Raji (cell line): ENCODE measurements around the gene HOXB4.

Experiments used
- POLR2A ChIP-seq: IDR thresholded peaks from 2 replicates; pipeline ENCODE4 v1.6.1; 2011; ENCODE audit warnings: low read depth, low read length, control low read depth; ENCODE audit not compliant: insufficient read depth

The HOXB4 gene

DNA sequence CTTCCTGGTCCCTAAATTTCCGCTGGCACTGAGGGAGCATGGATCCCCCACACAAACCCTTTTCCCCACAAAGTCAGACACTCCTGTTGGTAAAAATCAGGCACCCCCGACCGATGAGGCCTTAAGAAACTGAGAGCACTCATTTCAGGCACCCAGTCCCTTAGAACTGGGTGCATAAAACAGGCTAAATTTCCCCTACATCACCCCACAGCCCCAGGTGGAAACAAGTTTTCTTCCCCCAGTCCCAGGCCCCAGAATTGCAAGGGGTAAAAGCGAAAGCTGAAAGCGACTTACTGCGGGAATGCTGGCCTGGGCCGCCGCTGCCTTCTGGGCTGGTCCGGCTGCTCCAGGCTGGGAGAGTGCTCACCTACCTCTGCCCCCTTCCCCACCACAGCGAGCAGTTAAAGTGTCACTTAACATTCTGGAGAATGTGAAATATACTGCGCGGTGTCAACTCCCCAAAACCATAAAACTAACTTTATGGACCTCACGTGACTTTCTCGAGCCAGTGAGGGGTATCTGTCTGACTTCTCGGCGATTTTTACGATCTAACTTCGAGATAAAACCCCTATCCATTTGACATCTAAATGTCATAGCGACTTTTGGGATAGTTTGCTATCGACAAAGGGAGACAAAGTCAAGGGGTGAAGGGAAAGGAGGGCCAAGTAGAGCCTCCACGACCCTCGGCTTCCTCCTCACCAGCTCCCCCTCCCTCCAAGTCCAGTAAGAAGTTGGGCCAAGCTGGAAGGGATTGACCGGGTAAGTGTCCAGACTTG lies 11.9 kb upstream of the HOXB4 start, which contains the start of gene HOXB3:
TSS of gene HOXB3 (minus strand) at position 411 of the 776 bp plus-strand sequence. CDS start 37,767 bp downstream, outside the sequence.
- no peak for TF ChIP-seq POLR2A

DNA sequence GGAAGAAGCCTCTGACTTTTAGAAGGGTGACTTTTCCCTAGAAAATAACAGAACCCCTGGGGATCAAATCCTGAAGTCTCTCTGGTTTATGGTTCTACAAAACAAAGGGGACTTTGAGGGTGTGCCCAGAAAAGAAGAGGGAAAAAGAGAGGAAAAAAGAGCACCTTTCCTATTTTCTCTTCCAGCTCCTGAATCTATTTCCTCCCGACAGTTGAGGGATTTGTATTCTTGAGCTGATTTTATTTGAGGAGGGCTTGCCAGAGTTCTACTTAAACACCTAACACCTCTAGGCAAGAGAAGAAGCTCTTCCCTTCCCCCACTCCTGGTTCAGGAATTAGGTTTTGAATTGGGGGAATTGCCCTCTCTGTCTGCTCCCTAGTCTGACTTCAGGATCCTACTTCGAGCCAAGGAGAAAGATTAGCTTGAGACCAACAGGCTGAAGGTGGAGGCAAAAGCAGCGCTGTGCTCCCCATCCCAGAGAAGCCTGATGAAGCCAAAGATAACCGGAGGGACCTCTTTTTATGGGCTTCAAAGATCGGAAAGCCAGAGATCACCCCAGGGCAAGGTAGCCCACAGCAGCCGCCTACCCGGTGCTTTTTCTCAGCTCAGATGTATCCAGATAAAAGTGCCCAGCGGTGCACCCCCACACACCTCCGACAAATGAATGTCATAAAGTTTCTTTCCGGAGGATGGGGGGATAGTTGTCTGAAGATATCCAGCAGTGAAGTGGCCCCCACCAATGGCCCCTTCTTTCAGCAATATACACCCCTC lies 11.1 kb upstream of the HOXB4 start:
- no peak for TF ChIP-seq POLR2A

DNA sequence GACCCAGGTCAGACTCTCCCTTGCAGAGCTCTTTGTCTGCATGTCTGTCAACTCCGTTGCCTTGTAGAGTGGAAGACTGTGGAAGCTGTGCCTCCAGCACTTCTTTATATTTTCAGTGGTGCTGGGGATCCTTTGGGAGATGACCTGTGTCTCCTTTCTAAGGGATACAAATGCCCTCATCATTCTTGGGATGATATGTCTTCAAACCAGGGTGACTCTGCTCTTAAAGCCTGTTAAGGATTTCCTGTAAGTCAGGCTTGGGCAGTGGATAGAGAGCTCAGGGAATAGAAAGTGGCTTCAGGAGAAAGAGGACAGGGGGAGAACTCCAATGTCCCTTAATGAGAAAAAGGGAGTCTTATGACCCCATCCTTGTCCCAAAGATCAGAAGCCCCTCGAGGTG lies 10.4 kb upstream of the HOXB4 start:
- no peak for TF ChIP-seq POLR2A

DNA sequence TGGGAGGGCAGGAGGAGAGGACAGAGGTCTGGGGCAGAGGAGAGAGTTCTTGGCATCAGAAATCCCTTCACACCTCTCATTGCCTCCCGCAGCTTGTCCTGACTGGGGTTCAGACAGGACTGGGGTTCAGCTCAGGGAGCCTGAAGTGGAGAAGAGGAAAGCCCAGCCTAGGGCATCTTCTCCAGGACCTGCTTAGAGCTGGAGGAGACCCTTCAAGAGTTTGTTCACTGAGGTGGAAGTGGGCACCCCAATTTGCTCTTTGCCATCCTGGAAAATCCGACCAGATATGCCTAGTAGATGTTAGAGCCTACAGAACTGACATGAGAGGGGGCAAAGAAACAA lies 9.9 kb upstream of the HOXB4 start:
- no peak for TF ChIP-seq POLR2A

DNA sequence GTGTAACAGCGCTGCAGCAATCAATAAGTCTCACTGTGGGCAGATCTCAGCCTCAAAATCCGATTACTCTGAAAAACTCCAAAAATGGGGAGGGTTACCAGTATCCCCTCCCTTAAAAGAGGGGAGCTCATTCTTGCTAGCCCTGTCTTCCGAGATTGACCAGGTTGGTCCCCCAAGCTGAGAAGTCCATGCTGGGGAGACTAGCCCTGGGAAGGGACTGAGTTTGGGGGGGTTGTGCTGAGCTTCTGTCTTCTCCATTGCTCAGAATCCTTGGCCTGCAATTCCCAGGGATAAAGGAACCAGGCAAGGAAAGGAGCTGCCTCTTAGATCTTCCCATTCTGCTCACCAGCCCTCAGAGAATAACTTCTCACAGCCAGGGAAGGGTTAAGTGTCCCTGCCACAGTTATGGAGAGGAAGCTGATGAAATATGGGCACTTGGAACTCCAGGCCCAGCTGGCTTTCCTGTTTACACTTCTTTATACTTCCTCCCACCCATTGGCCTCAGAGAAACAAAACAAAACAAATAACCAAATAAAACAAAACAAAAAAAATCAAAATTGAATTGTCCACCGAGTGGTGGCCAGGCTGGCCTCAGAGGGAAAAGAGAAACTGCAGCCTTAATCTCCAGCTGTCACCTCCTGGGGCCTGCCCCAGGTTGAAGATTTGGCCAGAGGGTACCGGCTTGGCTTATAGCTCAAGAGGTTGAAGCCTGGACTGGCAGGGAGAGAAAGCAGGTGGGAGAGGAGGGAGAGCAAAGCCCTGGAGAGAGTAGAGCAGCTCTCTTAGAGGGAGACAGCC lies 9.3 kb upstream of the HOXB4 start:
- TF ChIP-seq POLR2A = no peak

DNA sequence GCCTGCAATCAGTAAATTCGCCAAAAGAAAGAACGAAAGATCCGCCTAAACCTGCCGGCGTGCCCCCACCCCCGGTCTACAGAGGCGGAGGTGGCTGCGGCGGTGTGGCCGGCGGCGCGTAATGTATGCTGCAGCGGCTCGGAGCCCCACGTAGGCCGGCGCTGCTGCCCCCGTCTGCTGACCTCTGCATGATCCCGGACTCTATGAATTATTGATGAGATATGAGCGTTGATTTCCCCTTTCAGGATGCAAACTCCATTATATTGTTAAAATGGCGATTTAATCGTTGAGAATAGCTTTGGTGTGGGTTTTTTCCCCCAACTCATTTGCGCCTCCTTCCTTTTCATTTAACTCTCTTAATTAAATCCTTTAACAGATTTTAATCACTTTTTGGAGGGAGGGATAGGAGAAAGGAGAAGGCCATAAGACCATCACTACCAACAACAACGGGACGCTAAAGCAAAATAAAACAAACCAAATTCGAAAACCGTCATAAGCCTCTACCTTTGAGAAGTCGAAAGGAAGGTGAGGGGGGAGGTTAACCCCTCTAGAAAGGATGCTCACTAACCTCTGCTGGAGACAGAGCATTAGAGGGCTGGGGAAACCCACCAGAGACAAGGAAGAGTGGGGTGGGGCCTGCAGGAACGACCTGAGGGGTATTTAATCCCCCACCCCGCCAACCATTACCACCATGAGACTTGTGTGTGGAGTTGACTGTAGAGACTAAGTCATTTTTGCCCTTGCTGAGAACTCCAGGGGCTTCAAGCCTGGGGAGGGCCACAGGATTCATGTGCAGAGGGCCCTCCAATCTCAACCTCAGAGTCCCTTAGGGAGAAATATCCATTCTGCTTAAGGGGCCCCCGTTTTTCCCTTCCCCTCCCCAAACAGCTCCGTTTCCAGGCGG lies 8.5 kb upstream of the HOXB4 start:
- TF ChIP-seq POLR2A = no peak

DNA sequence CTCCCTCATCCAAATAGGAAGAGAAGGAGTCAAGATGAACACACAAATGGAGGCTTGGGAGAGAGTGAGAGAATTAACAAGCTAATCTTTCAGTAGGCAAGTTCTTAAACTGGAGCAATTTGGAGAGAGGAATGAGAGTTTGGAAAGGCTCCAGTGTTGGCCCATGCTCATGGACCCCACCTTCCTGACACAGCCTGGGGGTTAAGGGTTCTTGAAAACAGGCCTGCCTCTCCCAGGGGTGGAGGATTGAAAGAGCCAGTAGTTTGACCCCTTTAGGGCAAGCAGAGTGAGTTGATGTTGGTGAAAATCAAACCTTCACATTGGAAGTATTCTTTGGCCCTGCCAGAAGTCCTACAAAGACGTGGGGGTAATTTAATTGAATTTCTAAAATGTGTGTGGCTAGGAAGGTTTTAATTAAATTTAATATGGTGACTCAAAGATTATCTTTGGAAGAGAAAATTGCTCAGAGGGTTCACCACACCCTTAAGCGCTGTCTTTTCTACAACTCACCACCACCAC lies 6.1 kb upstream of the HOXB4 start:
- TF ChIP-seq POLR2A = no peak

DNA sequence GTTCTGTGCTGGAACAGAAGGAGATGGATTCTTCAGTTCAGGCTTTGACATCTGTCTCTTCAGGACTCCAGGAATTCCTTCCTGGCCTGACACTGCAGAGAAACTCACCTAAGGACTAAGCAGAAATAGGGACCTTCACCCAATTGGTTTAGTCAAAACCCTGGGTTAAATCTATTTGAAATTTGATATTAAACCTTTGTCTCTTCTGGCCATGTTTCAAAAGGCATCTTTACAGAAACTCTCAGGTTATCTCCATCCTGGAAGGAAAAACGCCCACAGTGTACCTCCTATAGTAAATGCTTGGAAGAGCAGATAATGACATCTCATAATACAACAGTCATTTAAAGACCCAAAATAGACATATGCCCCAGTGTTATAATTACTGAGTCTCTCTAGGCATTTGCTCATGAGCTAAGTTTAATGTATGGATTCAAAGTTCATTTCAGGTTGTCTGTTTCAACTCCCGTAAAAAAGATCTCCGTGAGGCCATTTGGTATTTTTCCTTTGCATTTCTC lies 5.6 kb upstream of the HOXB4 start:
- TF ChIP-seq POLR2A = no peak

DNA sequence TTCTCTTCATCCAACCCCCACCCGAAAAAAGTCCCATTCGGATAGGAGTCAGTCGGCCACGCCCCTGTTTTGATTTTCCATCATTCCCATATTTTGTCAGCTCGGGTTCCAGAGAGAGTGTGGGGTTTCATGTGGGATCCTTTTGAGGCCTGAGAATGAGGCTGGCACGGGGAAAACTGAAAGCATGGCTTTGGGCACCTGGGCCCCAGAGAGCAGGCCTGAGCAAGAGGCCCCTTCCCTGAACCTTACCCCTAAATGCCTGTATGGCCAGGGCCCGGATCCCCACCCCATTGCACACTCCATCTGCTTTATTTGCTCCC lies 4.6 kb upstream of the HOXB4 start:
- TF ChIP-seq POLR2A = no peak

DNA sequence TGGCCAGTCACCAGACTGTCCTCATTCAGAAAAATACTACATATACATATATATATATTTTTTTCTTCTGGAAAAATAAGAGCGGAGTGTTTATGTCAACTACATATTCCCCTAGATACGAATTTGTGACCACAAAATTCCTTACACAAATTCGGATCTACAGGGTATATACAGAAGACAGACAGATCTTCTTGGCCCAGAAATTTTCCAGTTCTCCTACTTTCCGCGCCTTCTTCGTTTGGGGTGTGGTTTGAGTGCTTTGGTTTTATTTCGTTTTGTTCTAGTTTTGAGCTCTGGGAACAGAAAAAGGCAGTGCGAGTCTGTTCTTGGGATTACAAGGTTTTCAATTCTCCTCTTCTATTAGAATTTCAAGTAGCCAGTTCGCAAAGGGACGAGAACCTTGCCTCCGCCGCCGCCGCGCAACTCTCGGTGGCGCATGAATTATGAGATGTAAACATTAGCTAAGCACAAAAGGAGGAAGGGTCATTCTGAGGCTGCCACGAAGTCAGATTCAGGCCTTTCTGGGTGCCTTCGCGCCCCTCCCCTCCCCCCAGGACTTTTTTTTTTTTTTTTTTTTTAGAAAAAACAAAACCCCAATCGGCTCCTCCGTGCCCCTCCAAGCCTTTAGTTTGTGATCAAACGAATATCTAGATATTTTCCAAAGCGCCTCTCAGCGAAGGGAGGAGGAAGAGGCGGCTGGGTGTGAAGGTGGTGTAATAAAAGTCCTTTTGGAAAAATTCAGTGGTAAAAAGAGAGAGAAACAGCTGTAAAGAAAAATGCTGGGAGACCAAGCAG lies 1.8 kb upstream of the HOXB4 start:
- no peak for TF ChIP-seq POLR2A

DNA sequence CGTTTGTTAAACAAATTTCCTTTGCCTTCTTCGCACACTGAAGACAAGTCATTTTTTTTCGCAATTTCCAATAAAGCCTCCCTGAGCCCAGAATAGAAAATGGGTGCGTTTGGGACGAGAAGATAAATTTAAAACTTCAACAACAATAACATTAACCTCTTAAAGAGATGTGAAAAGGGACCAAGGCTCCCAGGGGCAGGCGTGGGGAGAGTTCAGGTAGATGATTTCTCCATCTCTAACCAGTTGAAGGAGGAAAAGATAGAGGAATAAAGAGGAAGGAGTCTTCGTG lies 1.3 kb upstream of the HOXB4 start:
- no peak for TF ChIP-seq POLR2A

DNA sequence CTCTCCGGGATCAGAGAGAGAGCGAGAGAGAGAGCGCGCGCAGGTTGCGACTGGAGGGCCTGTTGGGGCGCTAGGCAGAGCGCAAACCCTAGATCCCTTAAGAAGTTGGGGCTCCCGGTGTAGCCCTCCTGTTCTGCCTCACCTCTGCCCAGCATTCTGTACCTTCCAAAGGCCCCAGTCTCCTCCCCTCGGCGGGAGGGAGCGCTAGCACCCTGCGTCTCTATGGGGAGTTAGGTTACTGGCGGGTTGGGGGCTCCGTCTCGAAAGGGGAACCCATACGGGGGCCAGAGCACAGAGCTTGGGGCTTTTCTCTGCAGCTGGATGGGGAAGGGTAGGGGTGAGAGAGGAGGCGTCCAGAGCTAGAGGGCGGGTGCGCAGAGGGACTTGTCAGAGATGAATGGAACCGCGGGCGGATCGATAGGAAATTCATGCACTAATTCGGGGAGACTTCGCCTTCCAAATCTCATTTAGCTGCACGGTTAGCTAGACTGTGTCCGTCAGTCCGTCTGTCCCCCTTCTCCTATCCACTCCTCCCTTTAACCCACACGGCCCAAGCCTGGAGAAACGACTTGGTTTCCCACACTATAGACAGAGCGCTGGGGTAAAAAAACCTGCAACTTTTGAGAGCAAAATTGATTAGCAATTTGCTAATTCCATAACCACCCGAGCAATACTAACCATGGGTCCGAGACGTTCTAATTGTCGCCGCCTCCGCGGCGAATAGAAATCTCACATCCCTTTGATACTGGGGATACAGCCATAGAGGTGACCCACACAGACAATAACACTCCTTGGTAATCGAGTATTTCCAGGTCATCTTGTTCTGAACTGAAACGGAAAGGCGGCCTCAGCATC lies 693 bp upstream of the HOXB4 start:
- no peak; the same call in 1 of the 2 replicates for TF ChIP-seq POLR2A

DNA sequence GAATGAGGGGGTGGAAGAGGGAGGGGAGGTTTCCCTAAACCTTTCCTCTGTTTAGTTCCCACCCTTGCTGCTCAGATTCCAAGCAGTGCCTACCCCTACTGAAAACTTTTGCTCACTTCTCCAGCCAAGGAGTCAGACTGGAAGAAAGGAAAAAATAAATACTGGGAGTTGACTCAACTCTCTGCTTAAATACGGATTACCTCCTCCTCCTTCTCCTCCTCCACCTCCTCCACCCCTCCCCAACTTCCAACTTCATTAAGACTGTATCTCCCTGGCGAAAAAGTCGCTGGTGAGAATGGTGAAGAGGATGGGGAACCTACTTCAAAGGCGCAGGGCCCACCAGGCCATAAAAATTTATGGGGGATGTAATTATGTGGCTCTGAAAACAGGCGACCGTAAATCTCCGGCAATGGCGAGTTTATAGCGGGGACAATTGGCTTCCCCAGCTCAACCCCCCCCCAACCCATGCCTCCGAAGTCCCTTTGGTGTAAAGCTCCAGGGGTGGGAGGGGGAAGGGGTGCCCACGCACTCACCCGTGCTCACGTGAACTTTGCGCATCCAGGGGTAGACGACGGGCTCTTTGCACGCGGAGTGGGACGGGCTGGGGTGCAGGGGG lies 712 bp downstream of the HOXB4 start:
- no peak for TF ChIP-seq POLR2A
